ENCODE measurements around the gene ARMC12. TPM values are rescaled to one million over a fixed set of nuclear protein-coding genes. Genes with fewer than 3 reads are reported as not detected.

Gene ARMC12
- total and polyA plus RNA-seq, 10 of the 15 experiments (the other 5 are each of a cell fraction or from before 2014, with no cell fraction given): 0.10 to 1.6 (median 0.62) TPM

- no peak for ATAC-seq
- FAIRE-seq: no peak
- DNase-seq (ENCODE audit: low read depth, low spot score): no peak
- no peak overlapping the region for H3K27ac ChIP-seq (ENCODE audit: control insufficient read depth, insufficient read depth)
- H3K79me2 ChIP-seq (ENCODE audit: control insufficient read depth, insufficient read depth, low read length): no peaks in the 10 kb centered on the region
- H3K4me3 ChIP-seq: no peak overlapping the region
- POLR2A ChIA-PET: no interaction called here
- RAD21 ChIA-PET (ENCODE audit: unreplicated experiment): no interaction called here
- 65% methylated on average over 7 of the region's 7 CpGs for WGBS (ENCODE audit: insufficient coverage, insufficient replicate concordance, low lambda C conversion rate, missing lambda C conversion rate)
- H4K20me1 ChIP-seq (ENCODE audit: control insufficient read depth, insufficient read depth): no peaks in the 10 kb centered on the region
- H3K4me2 ChIP-seq (ENCODE audit: control insufficient read depth, insufficient read depth): no peak overlapping the region
- in situ Hi-C loops (cut with MboI) (no loop called here), intact Hi-C loops (cut with micrococcal nuclease; ENCODE audit: unreplicated experiment) (no loop called here)
- SMC1A ChIA-PET (ENCODE audit: uncharacterized antibody, unreplicated experiment): no interaction called here
- no TSS peak for BruUV-seq (replicated peaks)
- H2AFZ ChIP-seq (ENCODE audit: control insufficient read depth, low read depth, low read length): no peak overlapping the region
- peaks cover 2% of the 10 kb centered on the region; the same call in 2 of the 3 replicates for H3K9me3 ChIP-seq (replicated peaks; ENCODE audit: control insufficient read depth, insufficient read depth, low read length)
- H3K27me3 ChIP-seq (replicated peaks in 1 of 2; ENCODE audit: control insufficient read depth in 2 of 2, insufficient read depth in 2 of 2, low read length in 1 of 2): no peaks in the 10 kb centered on the region
- TF ChIP-seq ESRRA (IDR thresholded peaks at IDR 0.05; ENCODE audit: low read length): no peak
- no peak for TF ChIP-seq GATAD2B (conservative IDR thresholded peaks at IDR 0.05; ENCODE audit: low read depth)
- TF ChIP-seq RELB (IDR thresholded peaks at IDR 0.05; ENCODE audit: low read depth): no peak
- TF ChIP-seq EED (IDR thresholded peaks at IDR 0.05; ENCODE audit: low read depth): no peak
- H3K9ac ChIP-seq (ENCODE audit: control insufficient read depth, insufficient read depth, low read length): no peak overlapping the region
- no peaks in the 10 kb centered on the region for H3K4me1 ChIP-seq (ENCODE audit: control insufficient read depth, insufficient read depth, low read length)
- CTCF ChIA-PET: interaction anchor here (2.5 kb wide), 1 partner anchor 9 kb away, joined by 9 read pairs; the partner anchor contains the start of gene ARMC12
- no peaks in the 10 kb centered on the region for H3K36me3 ChIP-seq (ENCODE audit: control insufficient read depth in 2 of 2, insufficient read depth in 2 of 2, low read length in 1 of 2)
Observed at GRCh38 chr6:35745509-35745908, 8.7 kb downstream of the ARMC12 start.

GRCh38 chr6:35746516-35746915 is 9.7 kb downstream of the ARMC12 start:
- intact Hi-C loops (cut with micrococcal nuclease; ENCODE audit: unreplicated experiment) (no loop called here), in situ Hi-C loops (cut with MboI) (no loop called here)
- Histone ChIP-seq H3K4me1 (ENCODE audit: control insufficient read depth, insufficient read depth, low read length) (no peaks in the 10 kb centered on the region), H4K20me1 (ENCODE audit: control insufficient read depth, insufficient read depth) (no peaks in the 10 kb centered on the region), H2AFZ (ENCODE audit: control insufficient read depth, low read depth, low read length) (no peak overlapping the region), H3K79me2 (ENCODE audit: control insufficient read depth, insufficient read depth, low read length) (no peaks in the 10 kb centered on the region), H3K27ac (ENCODE audit: control insufficient read depth, insufficient read depth) (no peak overlapping the region), H3K9me3 (replicated peaks; ENCODE audit: control insufficient read depth, insufficient read depth, low read length) (peaks cover 2% of the 10 kb centered on the region; the same call in 2 of the 3 replicates), H3K27me3 (replicated peaks in 1 of 2; ENCODE audit: control insufficient read depth in 2 of 2, insufficient read depth in 2 of 2, low read length in 1 of 2) (no peaks in the 10 kb centered on the region), H3K4me2 (ENCODE audit: control insufficient read depth, insufficient read depth) (no peak overlapping the region), H3K9ac (ENCODE audit: control insufficient read depth, insufficient read depth, low read length) (no peak overlapping the region), H3K4me3 (no peak overlapping the region), H3K36me3 (ENCODE audit: control insufficient read depth in 2 of 2, insufficient read depth in 2 of 2, low read length in 1 of 2) (no peaks in the 10 kb centered on the region)
- no TSS peak for BruUV-seq (replicated peaks)
- ChIA-PET POLR2A (no interaction called here), SMC1A (ENCODE audit: uncharacterized antibody, unreplicated experiment) (interaction anchor here (1.1 kb wide), 1 partner anchor 10 kb away, joined by 4 read pairs; no protein-coding TSS in a partner anchor), RAD21 (ENCODE audit: unreplicated experiment) (no interaction called here), CTCF (interaction anchor here (2.5 kb wide), 1 partner anchor 10 kb away, joined by 9 read pairs; the partner anchor contains the start of gene ARMC12)
- DNase-seq (ENCODE audit: low read depth, low spot score) (no peak), ATAC-seq (no peak), FAIRE-seq (no peak)
- WGBS (ENCODE audit: insufficient coverage, insufficient replicate concordance, low lambda C conversion rate, missing lambda C conversion rate): 59% methylated on average over 3 of the region's 3 CpGs
- TF ChIP-seq JUNB (IDR thresholded peaks at IDR 0.05) (no peak), TBL1XR1 (IDR thresholded peaks at IDR 0.05; ENCODE audit: low read depth, low read length) (no peak), MYC (IDR thresholded peaks at IDR 0.05; ENCODE audit: insufficient read depth, insufficient read length, insufficient replicate concordance, low read length, severe bottlenecking) (no peak), TCF12 (IDR thresholded peaks at IDR 0.05; ENCODE audit: low read depth, low read length) (no peak), KLF5 (IDR thresholded peaks at IDR 0.05; ENCODE audit: partially characterized antibody) (no peak), ZNF592 (IDR thresholded peaks at IDR 0.05) (no peak), EGR1 (IDR thresholded peaks at IDR 0.05; ENCODE audit: borderline replicate concordance in 1 of 2, low read depth in 2 of 2, low read length in 2 of 2) (no peak), PAX5 (IDR thresholded peaks at IDR 0.05; ENCODE audit: borderline replicate concordance, low read depth, low read length) (no peak)

Measured in GM12878 (cell line).